Neural progenitor cell (in vitro differentiated cells): ENCODE measurements around the gene REXO1.

Experiments used
- EZH2 ChIP-seq: fragments of 200-600 bp; sonication (generic); IDR thresholded peaks from 2 replicates; pipeline ENCODE4 v1.6.1; 2017; ENCODE audit warnings: antibody characterized with exemption, mild to moderate bottlenecking, moderate library complexity
- EZH2phosphoT487 ChIP-seq: fragments of 200-600 bp; sonication (generic); IDR thresholded peaks from 2 replicates; pipeline ENCODE4 v1.6.1; 2017; ENCODE audit warnings: antibody characterized with exemption
- TF ChIP-seq, protein P1 (sequence below): fragments of 200-600 bp; sonication (generic); IDR thresholded peaks from 2 replicates; pipeline ENCODE4 v1.5.1; 2017; ENCODE audit warnings: antibody characterized with exemption, mild to moderate bottlenecking

- peak; percentile 87 for TF ChIP-seq EZH2
- TF ChIP-seq, protein P1, sequence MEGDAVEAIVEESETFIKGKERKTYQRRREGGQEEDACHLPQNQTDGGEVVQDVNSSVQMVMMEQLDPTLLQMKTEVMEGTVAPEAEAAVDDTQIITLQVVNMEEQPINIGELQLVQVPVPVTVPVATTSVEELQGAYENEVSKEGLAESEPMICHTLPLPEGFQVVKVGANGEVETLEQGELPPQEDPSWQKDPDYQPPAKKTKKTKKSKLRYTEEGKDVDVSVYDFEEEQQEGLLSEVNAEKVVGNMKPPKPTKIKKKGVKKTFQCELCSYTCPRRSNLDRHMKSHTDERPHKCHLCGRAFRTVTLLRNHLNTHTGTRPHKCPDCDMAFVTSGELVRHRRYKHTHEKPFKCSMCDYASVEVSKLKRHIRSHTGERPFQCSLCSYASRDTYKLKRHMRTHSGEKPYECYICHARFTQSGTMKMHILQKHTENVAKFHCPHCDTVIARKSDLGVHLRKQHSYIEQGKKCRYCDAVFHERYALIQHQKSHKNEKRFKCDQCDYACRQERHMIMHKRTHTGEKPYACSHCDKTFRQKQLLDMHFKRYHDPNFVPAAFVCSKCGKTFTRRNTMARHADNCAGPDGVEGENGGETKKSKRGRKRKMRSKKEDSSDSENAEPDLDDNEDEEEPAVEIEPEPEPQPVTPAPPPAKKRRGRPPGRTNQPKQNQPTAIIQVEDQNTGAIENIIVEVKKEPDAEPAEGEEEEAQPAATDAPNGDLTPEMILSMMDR, result no peak
- TF ChIP-seq EZH2phosphoT487, result peak; percentile 69
Observed at GRCh38 chr19:1776606-1777147, 71.6 kb downstream of the REXO1 start.
